ENCODE measurements around the gene SLIT3. TPM values are rescaled to one million over a fixed set of nuclear protein-coding genes. Genes with fewer than 3 reads are reported as not detected.

Gene SLIT3
- total and polyA plus RNA-seq, 2 experiments from 2014 or later = 58.4 to 96.7 TPM

GRCh38 chr5:168836603-168837231 is 464.2 kb downstream of the SLIT3 start:
- TF ChIP-seq, protein P1, sequence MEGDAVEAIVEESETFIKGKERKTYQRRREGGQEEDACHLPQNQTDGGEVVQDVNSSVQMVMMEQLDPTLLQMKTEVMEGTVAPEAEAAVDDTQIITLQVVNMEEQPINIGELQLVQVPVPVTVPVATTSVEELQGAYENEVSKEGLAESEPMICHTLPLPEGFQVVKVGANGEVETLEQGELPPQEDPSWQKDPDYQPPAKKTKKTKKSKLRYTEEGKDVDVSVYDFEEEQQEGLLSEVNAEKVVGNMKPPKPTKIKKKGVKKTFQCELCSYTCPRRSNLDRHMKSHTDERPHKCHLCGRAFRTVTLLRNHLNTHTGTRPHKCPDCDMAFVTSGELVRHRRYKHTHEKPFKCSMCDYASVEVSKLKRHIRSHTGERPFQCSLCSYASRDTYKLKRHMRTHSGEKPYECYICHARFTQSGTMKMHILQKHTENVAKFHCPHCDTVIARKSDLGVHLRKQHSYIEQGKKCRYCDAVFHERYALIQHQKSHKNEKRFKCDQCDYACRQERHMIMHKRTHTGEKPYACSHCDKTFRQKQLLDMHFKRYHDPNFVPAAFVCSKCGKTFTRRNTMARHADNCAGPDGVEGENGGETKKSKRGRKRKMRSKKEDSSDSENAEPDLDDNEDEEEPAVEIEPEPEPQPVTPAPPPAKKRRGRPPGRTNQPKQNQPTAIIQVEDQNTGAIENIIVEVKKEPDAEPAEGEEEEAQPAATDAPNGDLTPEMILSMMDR (IDR thresholded peaks at IDR 0.05; ENCODE audit: poor library complexity) = no peak
- no peak for TF ChIP-seq EZH2 (IDR thresholded peaks at IDR 0.05; ENCODE audit: borderline replicate concordance)
- no peak for TF ChIP-seq EZH2phosphoT487 (IDR thresholded peaks at IDR 0.05; ENCODE audit: low read depth, severe bottlenecking, unreplicated experiment)
- H2AFZ ChIP-seq = no peak overlapping the region
- H3K4me3 ChIP-seq = no peak overlapping the region
- H3K27me3 ChIP-seq = no peaks in the 10 kb centered on the region
- no peaks in the 10 kb centered on the region for H3K4me1 ChIP-seq (ENCODE audit: insufficient read depth)
- WGBS (ENCODE audit: low lambda C conversion rate, missing lambda C conversion rate) = 80% methylated on average over 7 of the region's 7 CpGs
- H3K4me2 ChIP-seq = no peak overlapping the region
- no peaks in the 10 kb centered on the region for H3K9me2 ChIP-seq (replicated peaks; ENCODE audit: insufficient read depth)
- DNase-seq (ENCODE audit: low spot score) = no peak
- no peaks in the 10 kb centered on the region for H3K36me3 ChIP-seq (replicated peaks; ENCODE audit: insufficient read depth, low read depth)
- no peak overlapping the region for H3K27ac ChIP-seq
- H3K9me3 ChIP-seq (ENCODE audit: low read depth) = no peaks in the 10 kb centered on the region
- no peaks in the 10 kb centered on the region for H4K20me1 ChIP-seq (ENCODE audit: insufficient read depth, poor library complexity, severe bottlenecking)
- H3K79me2 ChIP-seq = no peaks in the 10 kb centered on the region

- TF ChIP-seq EZH2phosphoT487 (IDR thresholded peaks at IDR 0.05; ENCODE audit: low read depth, severe bottlenecking, unreplicated experiment) (no peak), EZH2 (IDR thresholded peaks at IDR 0.05; ENCODE audit: borderline replicate concordance) (no peak)
- TF ChIP-seq, protein P1 (IDR thresholded peaks at IDR 0.05; ENCODE audit: poor library complexity) = no peak
- Histone ChIP-seq H2AFZ (no peak overlapping the region), H3K4me1 (ENCODE audit: insufficient read depth) (no peaks in the 10 kb centered on the region), H3K27ac (no peak overlapping the region), H4K20me1 (ENCODE audit: insufficient read depth, poor library complexity, severe bottlenecking) (no peaks in the 10 kb centered on the region), H3K36me3 (replicated peaks; ENCODE audit: insufficient read depth, low read depth) (no peaks in the 10 kb centered on the region), H3K79me2 (no peaks in the 10 kb centered on the region), H3K4me2 (no peak overlapping the region), H3K9me3 (ENCODE audit: low read depth) (no peaks in the 10 kb centered on the region), H3K27me3 (no peaks in the 10 kb centered on the region), H3K4me3 (no peak overlapping the region), H3K9me2 (replicated peaks; ENCODE audit: insufficient read depth) (no peaks in the 10 kb centered on the region)
- WGBS (ENCODE audit: low lambda C conversion rate, missing lambda C conversion rate) = 58% methylated on average over 4 of the region's 4 CpGs
- no peak for DNase-seq (ENCODE audit: low spot score)
Observed at GRCh38 chr5:168833936-168834335, 467.0 kb downstream of the SLIT3 start.

DNA sequence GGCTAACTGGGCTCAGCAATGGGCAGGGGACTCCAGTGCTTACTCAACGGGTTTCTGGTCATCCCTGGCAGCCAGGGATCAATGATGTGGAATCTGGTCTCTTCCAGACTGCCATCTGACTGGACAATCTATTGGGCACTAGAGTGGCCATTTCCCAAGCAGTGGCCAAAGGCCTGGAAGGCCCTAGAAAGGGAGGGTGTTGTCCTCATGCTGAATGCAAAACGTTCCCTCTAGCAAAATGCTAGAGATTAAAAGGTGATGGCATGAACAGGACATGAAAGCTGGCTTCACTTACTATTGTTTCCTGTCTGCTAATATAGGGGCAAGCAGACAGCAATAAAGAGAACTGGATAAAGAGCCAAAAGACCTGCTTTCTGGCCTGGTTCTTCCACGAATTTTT is 467.6 kb downstream of the SLIT3 start:
- TF ChIP-seq EZH2phosphoT487 (IDR thresholded peaks at IDR 0.05; ENCODE audit: low read depth, severe bottlenecking, unreplicated experiment) = no peak
- no peak for TF ChIP-seq EZH2 (IDR thresholded peaks at IDR 0.05; ENCODE audit: borderline replicate concordance)
- TF ChIP-seq, protein P1 (IDR thresholded peaks at IDR 0.05; ENCODE audit: poor library complexity) = no peak
- 33% methylated on average over 3 of the region's 3 CpGs for WGBS (ENCODE audit: low lambda C conversion rate, missing lambda C conversion rate)
- H3K9me3 ChIP-seq (ENCODE audit: low read depth) = no peaks in the 10 kb centered on the region
- no peaks in the 10 kb centered on the region for H3K27me3 ChIP-seq
- H3K4me3 ChIP-seq = no peak overlapping the region
- DNase-seq (ENCODE audit: low spot score) = no peak
- no peaks in the 10 kb centered on the region for H3K9me2 ChIP-seq (replicated peaks; ENCODE audit: insufficient read depth)
- no peaks in the 10 kb centered on the region for H3K79me2 ChIP-seq
- H3K4me2 ChIP-seq = no peak overlapping the region
- no peak overlapping the region for H2AFZ ChIP-seq
- no peaks in the 10 kb centered on the region for H4K20me1 ChIP-seq (ENCODE audit: insufficient read depth, poor library complexity, severe bottlenecking)
- H3K36me3 ChIP-seq (replicated peaks; ENCODE audit: insufficient read depth, low read depth) = no peaks in the 10 kb centered on the region
- H3K27ac ChIP-seq = no peak overlapping the region
- no peaks in the 10 kb centered on the region for H3K4me1 ChIP-seq (ENCODE audit: insufficient read depth)
